H1 (cell line): ENCODE measurements around the gene SPRYD3. TPM values are rescaled to one million over a fixed set of nuclear protein-coding genes. Genes with fewer than 3 reads are reported as not detected.

ENCODE experiments used
- CEBPB ChIP-seq: IDR thresholded peaks from 2 replicates; pipeline ENCODE4 v1.6.1; 2012; ENCODE audit warnings: low read depth, low read length
- CHD7 ChIP-seq: fragments of 300-600 bp; sonication (generic); IDR thresholded peaks from 2 replicates; pipeline ENCODE4 v1.7.1; 2012; ENCODE audit warnings: low read length, moderate library complexity, mild to moderate bottlenecking, inconsistent platforms; ENCODE audit not compliant: insufficient replicate concordance
- EP300 ChIP-seq, 2 experiments: IDR thresholded peaks; 1 replicate in 1 of 2; 2 replicates in 1 of 2; pipeline ENCODE4 v1.6.1; 2011 to 2012; ENCODE audit warnings: low read depth in 2 of 2, low read length in 2 of 2, mild to moderate bottlenecking in 2 of 2, borderline replicate concordance in 1 of 2, inconsistent platforms in 1 of 2, moderate library complexity in 1 of 2
- JUN ChIP-seq: IDR thresholded peaks from 2 replicates; pipeline ENCODE4 v1.6.1; 2011; ENCODE audit warnings: low read depth, mild to moderate bottlenecking, improper control_type of control experiment, low read length
- MAFK ChIP-seq: IDR thresholded peaks from 2 replicates; pipeline ENCODE4 v1.6.1; 2012; ENCODE audit warnings: low read depth, mild to moderate bottlenecking, improper control_type of control experiment, low read length
- SP2 ChIP-seq: IDR thresholded peaks from 2 replicates; pipeline ENCODE4 v1.6.1; 2012; ENCODE audit warnings: mild to moderate bottlenecking, low read length, inconsistent platforms
- polyA plus RNA-seq, 7 experiments: library from polyadenylated mRNA; depleted of rRNA in 3 of 7; stranded (reverse) in 5 of 7; unstranded in 2 of 7; fragments of >200 nt in 5 of 7; fragments of 200-250 nt in 2 of 7; gene quantifications; 1 replicate in 5 of 7; 2 replicates in 1 of 7; 4 replicates in 1 of 7; pipeline versions ENCODE4 v1.2.1 to v1.2.3, GENCODE V29; 2011 to 2013; ENCODE audit warnings: missing spikeins in 2 of 7, mixed read lengths in 2 of 7
- total RNA-seq: library from RNA; stranded (reverse); fragmentation: NEBNext Ultra II Directional; extraction: Animal tissue kit (Norgen Biotek cat#: 25700); gene quantifications from 2 replicates; pipeline ENCODE4 v1.2.1, GENCODE V29; 2021
- TF ChIP-seq, protein P1 (sequence below): IDR thresholded peaks from 2 replicates; pipeline ENCODE4 v1.6.1; 2011; ENCODE audit warnings: low read depth, mild to moderate bottlenecking, low read length; ENCODE audit not compliant: insufficient read depth

Gene SPRYD3
- total and polyA plus RNA-seq, 2 of the 8 experiments (the other 6 are each of a cell fraction or from before 2014, with no cell fraction given): 6.8 to 8.0 TPM

DNA sequence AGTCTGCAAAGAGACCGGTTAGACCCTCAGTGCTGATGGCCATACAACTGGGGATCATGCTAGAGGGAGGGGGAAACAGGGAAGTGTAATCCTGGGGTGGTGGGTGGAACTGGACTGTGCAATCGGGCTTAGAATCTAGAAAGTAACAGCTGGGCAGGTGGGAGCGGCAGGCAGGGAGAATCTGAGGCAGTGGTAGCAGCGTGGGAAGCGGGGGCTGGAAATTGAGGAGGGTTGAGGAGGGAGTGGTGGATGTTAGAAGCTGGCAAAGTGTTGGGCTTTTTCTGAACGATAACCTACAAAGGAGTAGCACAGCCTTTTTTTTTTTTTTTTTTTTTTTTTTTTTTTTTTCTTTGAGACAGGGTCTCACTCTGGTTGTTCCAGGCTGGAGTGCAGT, 15.2 kb upstream of the SPRYD3 start (continued):
- TF ChIP-seq CHD7: no peak
- no peak for TF ChIP-seq SP2
- TF ChIP-seq JUN: no peak
- no peak for TF ChIP-seq EP300 (IDR thresholded peaks at IDR 0.05; ENCODE audit: borderline replicate concordance in 1 of 2, low read depth in 2 of 2, low read length in 2 of 2)
- TF ChIP-seq CEBPB: no peak
- TF ChIP-seq, protein P1, sequence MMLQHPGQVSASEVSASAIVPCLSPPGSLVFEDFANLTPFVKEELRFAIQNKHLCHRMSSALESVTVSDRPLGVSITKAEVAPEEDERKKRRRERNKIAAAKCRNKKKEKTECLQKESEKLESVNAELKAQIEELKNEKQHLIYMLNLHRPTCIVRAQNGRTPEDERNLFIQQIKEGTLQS: no peak
- TF ChIP-seq MAFK: no peak
